ENCODE data around the gene E2F1. TPM values are rescaled to one million over a fixed set of nuclear protein-coding genes. Genes with fewer than 3 reads are reported as not detected.

Gene E2F1, protein sequence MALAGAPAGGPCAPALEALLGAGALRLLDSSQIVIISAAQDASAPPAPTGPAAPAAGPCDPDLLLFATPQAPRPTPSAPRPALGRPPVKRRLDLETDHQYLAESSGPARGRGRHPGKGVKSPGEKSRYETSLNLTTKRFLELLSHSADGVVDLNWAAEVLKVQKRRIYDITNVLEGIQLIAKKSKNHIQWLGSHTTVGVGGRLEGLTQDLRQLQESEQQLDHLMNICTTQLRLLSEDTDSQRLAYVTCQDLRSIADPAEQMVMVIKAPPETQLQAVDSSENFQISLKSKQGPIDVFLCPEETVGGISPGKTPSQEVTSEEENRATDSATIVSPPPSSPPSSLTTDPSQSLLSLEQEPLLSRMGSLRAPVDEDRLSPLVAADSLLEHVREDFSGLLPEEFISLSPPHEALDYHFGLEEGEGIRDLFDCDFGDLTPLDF
- 1.5 and 4.4 TPM in 2 replicates for total RNA-seq (ENCODE audit: low replicate concordance)

GRCh38 chr20:33686100-33686983 lies at the start of gene E2F1:
Gene E2F1, minus strand, starts transcription at chr20:33686385. Its CDS starts 121 bp downstream, at chr20:33686264.

DNA sequence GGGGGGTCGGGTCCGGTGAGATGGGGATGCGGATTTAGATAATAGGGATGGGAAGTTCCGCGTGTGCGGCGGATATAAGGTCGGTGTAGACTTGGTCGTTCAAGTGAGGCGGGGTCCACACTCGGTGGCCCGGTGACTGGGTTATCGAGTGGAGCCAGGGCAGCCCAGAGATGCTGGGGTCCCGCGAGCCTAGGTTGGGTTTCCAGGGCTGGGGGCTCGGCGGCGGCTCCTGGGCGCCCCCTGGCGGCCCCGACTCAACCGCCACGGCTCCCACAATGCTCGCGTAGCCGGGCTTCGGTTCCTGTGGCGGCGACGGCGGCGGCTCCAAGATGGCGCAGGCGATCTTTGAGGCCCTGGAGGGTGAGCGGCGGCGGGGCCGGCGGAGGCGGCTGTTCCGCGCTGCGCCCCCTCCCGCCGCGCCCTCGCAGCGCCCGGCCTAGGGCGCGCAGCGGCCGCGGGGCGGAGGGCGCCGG lies 45.5 kb upstream of the E2F1 start, which contains the start of gene ZNF341:
TSS of gene ZNF341 (plus strand) at position 304 of the 473 bp plus-strand sequence. CDS start at position 330, 26 bp downstream.

GRCh38 chr20:33719989-33720709 lies 34.0 kb upstream of the E2F1 start, which contains the start of gene PXMP4:
Gene PXMP4, minus strand, starts transcription at chr20:33720310. Its CDS starts 103 bp downstream, at chr20:33720207.

GRCh38 chr20:33674294-33675135 lies 11.7 kb downstream of the E2F1 start, which contains the start of gene NECAB3:
Gene NECAB3, minus strand, starts transcription at chr20:33674428. Its CDS starts 76 bp downstream, at chr20:33674352.

DNA sequence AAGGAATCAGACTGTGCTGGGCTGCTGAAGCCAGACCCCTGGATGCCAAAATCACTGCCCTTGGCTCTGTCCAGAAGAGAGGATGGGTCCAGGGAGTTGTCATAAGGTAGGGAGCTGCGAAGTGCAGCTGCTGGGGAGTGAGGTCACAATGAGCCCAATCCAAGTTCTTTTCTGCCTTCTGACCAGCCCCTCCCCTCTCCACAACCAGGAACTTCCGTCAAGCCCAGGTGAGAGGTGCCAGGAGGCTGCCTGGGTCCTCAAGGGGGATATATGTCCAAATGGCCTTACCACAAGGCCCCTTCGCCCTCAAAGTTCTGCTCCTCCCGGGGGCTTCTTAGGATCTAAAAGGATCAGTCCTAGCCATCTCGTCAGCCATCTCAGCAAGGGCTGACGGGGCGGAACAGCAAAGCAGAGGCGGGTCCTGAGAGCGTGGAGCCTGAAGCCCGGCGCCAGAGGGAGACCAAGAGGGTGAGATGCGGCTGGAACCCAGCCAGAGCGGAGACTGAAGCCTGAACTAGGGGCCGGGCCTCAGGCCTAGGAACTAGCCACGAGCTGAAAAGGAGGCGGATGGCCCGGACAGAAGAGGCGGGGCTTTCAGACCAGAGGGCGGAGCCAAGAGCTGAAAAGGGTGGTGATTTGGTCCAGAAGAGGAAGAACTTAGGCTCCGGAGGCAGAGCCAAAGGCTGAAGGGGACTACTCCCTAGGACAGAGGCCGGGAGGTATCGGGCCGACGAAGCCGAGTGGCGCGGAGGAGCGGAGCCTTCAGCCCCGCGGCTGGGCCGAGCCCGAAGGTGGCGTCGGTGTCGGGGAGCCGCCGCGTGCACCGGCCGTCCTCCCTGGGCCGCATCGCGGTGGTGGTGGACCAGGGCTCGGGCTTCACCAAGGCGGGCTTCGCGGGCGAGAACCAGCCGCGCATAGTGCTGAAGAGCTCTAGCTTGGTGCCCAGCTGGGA lies 19.6 kb downstream of the E2F1 start, which contains the start of gene ACTL10:
TSS of gene ACTL10 (plus strand) at position 651 of the 952 bp plus-strand sequence. CDS start 555 bp downstream, outside the sequence.

GRCh38 chr20:33662172-33662571 lies 24.0 kb downstream of the E2F1 start, which contains the start of gene C20orf144:
Gene C20orf144, plus strand, starts transcription at chr20:33662327. Its CDS starts 19 bp downstream, at chr20:33662346.

Other genes with a start within 250 kb of the E2F1 start
- gene SNTA1, start 242.6 kb downstream of the E2F1 start, total RNA-seq (ENCODE audit: low replicate concordance) = 27.0 and 40.6 TPM in 2 replicates
- 3.3 and 8.5 TPM in 2 replicates for gene CBFA2T2, start 196.3 kb downstream of the E2F1 start, total RNA-seq (ENCODE audit: low replicate concordance)
- 0.15 TPM in 1 of 2 replicates, not detected in the other for gene C20orf144, start 24.1 kb downstream of the E2F1 start, total RNA-seq (ENCODE audit: low replicate concordance)
- gene ACTL10, start 19.4 kb downstream of the E2F1 start, total RNA-seq (ENCODE audit: low replicate concordance) = 1.5 and 2.8 TPM in 2 replicates
- gene NECAB3, start 12.0 kb downstream of the E2F1 start, total RNA-seq (ENCODE audit: low replicate concordance) = 19.1 and 24.5 TPM in 2 replicates
- gene PXMP4, start 33.9 kb upstream of the E2F1 start, total RNA-seq (ENCODE audit: low replicate concordance) = 4.5 and 9.1 TPM in 2 replicates
- 0.75 and 1.1 TPM in 2 replicates for gene ZNF341, start 45.6 kb upstream of the E2F1 start, total RNA-seq (ENCODE audit: low replicate concordance)
- gene CHMP4B, start 125.0 kb upstream of the E2F1 start, total RNA-seq (ENCODE audit: low replicate concordance) = 32.1 and 38.7 TPM in 2 replicates